GM23248 (cell line): ENCODE measurements around the gene NCOA4.

Experiments used
- EZH2 ChIP-seq: fragments of 200-600 bp; sonication (generic); IDR thresholded peaks from 2 replicates; pipeline ENCODE4 v1.6.1; 2018; ENCODE audit warnings: antibody characterized with exemption, mild to moderate bottlenecking; ENCODE audit not compliant: insufficient read depth, poor library complexity, severe bottlenecking
- EZH2phosphoT487 ChIP-seq: fragments of 200-600 bp; sonication (generic); IDR thresholded peaks from 2 replicates; pipeline ENCODE4 v1.6.1; 2018; ENCODE audit warnings: antibody characterized with exemption, moderate library complexity, mild to moderate bottlenecking, low read depth; ENCODE audit not compliant: insufficient read depth

DNA sequence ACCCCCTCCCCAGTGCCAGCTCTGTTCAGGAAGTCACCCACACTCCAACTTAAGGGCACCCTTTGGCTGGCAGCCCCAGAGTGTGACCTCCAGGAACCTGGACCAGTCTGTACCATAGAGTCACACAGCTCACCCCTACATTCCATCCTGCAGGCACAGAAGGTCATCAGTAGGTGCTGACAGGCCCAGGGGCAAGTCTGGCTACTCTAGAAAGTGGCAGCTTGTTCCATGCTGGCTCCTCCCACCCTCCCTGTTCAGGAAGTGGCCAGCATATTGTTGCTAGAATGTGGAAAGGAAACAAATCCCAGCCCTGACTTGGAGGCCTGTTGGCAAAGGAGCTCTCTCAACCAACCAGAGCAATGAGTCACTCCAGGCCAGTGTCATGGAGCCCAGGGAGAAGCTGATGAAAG lies 3.2 kb upstream of the NCOA4 start:
- no peak for TF ChIP-seq EZH2phosphoT487
- no peak for TF ChIP-seq EZH2
